CD4-positive, alpha-beta T cell treated with Interleukin-17A for 1 hour (primary cell): Measurements from ENCODE around the gene PSMD9.
"Not testable (repeated sequence)": the region's sequence is repeated elsewhere in the genome, so short reads cannot be mapped to it uniquely, and the experiment has no call there.

Experiments used
- DNase-seq: peaks from one replicate; pipeline ENCODE4 v3.0.0-alpha.2; 2020

PSMD9 gene

GRCh38 chr12:121874071-121874470 lies 14.5 kb upstream of the PSMD9 start:
- no peak for DNase-seq

- DNase-seq, result no peak
Measured at GRCh38 chr12:121875582-121875981, 13.0 kb upstream of the PSMD9 start.

GRCh38 chr12:121876080-121876447 lies 12.5 kb upstream of the PSMD9 start:
- not testable (repeated sequence) for DNase-seq

GRCh38 chr12:121883315-121883660 lies 5.3 kb upstream of the PSMD9 start:
- DNase-seq, result no peak

- not testable (repeated sequence) for DNase-seq
Measured at GRCh38 chr12:121885129-121885528, 3.5 kb upstream of the PSMD9 start.

- DNase-seq, result no peak
Measured at GRCh38 chr12:121888083-121888477, 510 bp upstream of the PSMD9 start.

GRCh38 chr12:121889274-121889624 lies 659 bp downstream of the PSMD9 start:
- no peak for DNase-seq

GRCh38 chr12:121889661-121890060 lies 1.1 kb downstream of the PSMD9 start:
- not testable (repeated sequence) for DNase-seq

- no peak for DNase-seq
Measured at GRCh38 chr12:121892673-121893561, 4.3 kb downstream of the PSMD9 start.

GRCh38 chr12:121893961-121894460 lies 5.4 kb downstream of the PSMD9 start:
- DNase-seq, result no peak

- no peak for DNase-seq
Measured at GRCh38 chr12:121894633-121895032, 6.0 kb downstream of the PSMD9 start.

- no peak for DNase-seq
Measured at GRCh38 chr12:121898287-121898686, 9.7 kb downstream of the PSMD9 start.

GRCh38 chr12:121899590-121899989 lies 11.0 kb downstream of the PSMD9 start:
- no peak for DNase-seq

- DNase-seq, result no peak
Measured at GRCh38 chr12:121903202-121903601, 14.6 kb downstream of the PSMD9 start.

GRCh38 chr12:121905746-121906145 lies 17.2 kb downstream of the PSMD9 start:
- no peak for DNase-seq

- DNase-seq, result no peak
Measured at GRCh38 chr12:121908702-121909101, 20.1 kb downstream of the PSMD9 start.

GRCh38 chr12:121911824-121912585 lies 23.4 kb downstream of the PSMD9 start:
- DNase-seq, result no peak

- no peak for DNase-seq
Measured at GRCh38 chr12:121915841-121916321, 27.3 kb downstream of the PSMD9 start.

- DNase-seq, result no peak
Measured at GRCh38 chr12:121916719-121917118, 28.1 kb downstream of the PSMD9 start.

GRCh38 chr12:121917950-121918678 lies 29.5 kb downstream of the PSMD9 start, which contains the start of gene CFAP251:
Gene CFAP251 (plus strand): TSS chr12:121918592. CDS start chr12:121921306, 2,714 bp downstream.
- peak; percentile 95 for DNase-seq

- DNase-seq, result no peak
Measured at GRCh38 chr12:121918679-121919038, 30.1 kb downstream of the PSMD9 start.

GRCh38 chr12:121921066-121921465 lies 32.5 kb downstream of the PSMD9 start:
- DNase-seq, result no peak

- no peak for DNase-seq
Measured at GRCh38 chr12:121925358-121925695, 36.7 kb downstream of the PSMD9 start.
